ENCODE data around the gene LCA5L.

GRCh38 chr21:39452970-39453342 lies 7.4 kb upstream of the LCA5L start:
- TF ChIP-seq CTCF (IDR thresholded peaks at IDR 0.05) (no peak), POLR2A (IDR thresholded peaks at IDR 0.05) (no peak), POLR2AphosphoS5 (IDR thresholded peaks at IDR 0.05) (no peak)
